Measurements from ENCODE around the gene CPTP. TPM values are rescaled to one million over a fixed set of nuclear protein-coding genes. Genes with fewer than 3 reads are reported as not detected.

The CPTP gene
- total RNA-seq, 1 donor from 2014 or later: 40.1 TPM

DNA sequence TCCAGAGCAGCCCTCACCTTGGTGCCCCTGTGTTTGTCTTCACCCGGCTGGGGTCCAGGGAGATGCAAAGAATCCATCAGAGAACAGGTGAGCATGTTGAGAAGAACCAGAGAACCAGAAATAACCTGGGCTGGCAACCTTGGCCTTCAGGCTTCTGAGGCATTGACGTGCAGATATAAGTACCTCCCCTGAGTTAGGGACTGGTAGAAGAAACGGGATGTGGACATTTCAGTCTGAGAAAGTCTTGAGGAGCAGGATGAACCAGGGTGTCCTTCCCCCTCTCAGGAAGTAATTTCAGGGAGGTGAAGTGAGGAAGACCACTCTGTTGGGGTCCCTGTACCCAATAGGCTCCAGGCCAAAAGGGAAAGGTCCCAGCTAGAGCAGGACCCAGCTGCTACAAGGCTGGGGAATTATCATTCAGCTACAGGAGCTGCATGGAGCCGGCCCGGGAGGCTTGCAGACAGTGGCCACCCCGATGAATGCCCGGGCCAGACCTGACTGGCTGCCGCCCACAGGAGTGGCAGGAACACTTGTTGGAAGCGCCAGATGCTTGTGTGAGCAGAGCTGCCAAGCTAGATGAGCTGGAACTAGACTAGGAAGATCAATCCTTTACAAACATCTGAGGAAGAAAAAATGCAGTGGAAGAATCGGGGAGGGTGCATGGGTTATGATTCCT lies 52.1 kb downstream of the CPTP start:
- no peak overlapping the region for H3K4me3 ChIP-seq (ENCODE audit: low read depth, low read length)
- DNase-seq (ENCODE audit: low read depth): no peak
- TF ChIP-seq, protein P1, sequence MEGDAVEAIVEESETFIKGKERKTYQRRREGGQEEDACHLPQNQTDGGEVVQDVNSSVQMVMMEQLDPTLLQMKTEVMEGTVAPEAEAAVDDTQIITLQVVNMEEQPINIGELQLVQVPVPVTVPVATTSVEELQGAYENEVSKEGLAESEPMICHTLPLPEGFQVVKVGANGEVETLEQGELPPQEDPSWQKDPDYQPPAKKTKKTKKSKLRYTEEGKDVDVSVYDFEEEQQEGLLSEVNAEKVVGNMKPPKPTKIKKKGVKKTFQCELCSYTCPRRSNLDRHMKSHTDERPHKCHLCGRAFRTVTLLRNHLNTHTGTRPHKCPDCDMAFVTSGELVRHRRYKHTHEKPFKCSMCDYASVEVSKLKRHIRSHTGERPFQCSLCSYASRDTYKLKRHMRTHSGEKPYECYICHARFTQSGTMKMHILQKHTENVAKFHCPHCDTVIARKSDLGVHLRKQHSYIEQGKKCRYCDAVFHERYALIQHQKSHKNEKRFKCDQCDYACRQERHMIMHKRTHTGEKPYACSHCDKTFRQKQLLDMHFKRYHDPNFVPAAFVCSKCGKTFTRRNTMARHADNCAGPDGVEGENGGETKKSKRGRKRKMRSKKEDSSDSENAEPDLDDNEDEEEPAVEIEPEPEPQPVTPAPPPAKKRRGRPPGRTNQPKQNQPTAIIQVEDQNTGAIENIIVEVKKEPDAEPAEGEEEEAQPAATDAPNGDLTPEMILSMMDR (conservative IDR thresholded peaks at IDR 0.05; ENCODE audit: low read depth, low read length): no peak

DNA sequence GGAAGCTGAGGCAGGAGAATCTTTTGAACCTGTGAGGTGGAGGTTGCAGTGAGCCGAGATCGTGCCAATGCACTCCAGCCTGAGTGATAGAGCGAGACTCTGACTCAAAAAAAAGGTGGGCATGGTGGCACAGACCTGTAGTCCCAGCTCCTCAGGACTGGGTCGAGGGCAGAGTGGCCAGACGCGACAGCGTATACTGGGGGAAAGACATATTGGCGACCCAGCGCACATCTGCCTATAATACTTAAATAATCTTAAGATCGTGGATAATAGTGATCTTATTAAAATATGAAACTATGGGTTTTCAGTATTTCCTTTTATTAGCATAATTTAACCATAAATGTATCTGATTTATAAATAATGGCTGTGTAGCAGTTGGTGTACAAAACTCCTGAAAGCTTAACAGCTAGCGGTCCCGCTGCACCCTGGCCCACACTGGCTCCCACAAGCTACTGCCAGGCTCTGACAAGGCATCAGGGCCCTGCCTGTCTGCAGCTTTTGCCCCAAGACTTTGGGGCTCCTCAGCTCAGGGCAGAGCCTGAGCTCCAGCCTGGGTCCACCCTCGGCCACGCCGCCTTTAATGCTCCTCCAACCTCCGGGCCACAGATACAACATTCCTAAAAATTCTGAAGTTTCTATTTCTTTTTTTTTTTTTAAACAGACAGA lies 53.1 kb downstream of the CPTP start:
- TF ChIP-seq, protein P1 (conservative IDR thresholded peaks at IDR 0.05; ENCODE audit: low read depth, low read length): no peak
- DNase-seq (ENCODE audit: low read depth): no peak
- no peak overlapping the region for H3K4me3 ChIP-seq (ENCODE audit: low read depth, low read length)

Other genes starting within 250 kb of the CPTP start
- gene C1orf159, start 208.7 kb upstream of the CPTP start, total RNA-seq: 20.2 and 24.9 TPM in 2 replicates
- gene TTLL10, start 150.9 kb upstream of the CPTP start, total RNA-seq: not detected in 2 replicates
- gene TNFRSF18, start 118.2 kb upstream of the CPTP start, total RNA-seq: 0.65 and 3.1 TPM in 2 replicates
- gene TNFRSF4, start 110.6 kb upstream of the CPTP start, total RNA-seq: 0.36 and 0.40 TPM in 2 replicates
- gene SDF4, start 92.8 kb upstream of the CPTP start, total RNA-seq: 149 and 156 TPM in 2 replicates
- gene B3GALT6, start 92.6 kb upstream of the CPTP start, total RNA-seq: 34.1 and 36.6 TPM in 2 replicates
- 1.7 and 5.1 TPM in 2 replicates for gene C1QTNF12, start 78.1 kb upstream of the CPTP start, total RNA-seq
- 49.3 and 84.1 TPM in 2 replicates for gene UBE2J2, start 50.9 kb upstream of the CPTP start, total RNA-seq
- gene SCNN1D, start 44.4 kb upstream of the CPTP start, total RNA-seq: 0.14 and 1.5 TPM in 2 replicates
- 21.8 and 29.1 TPM in 2 replicates for gene ACAP3, start 16.9 kb upstream of the CPTP start, total RNA-seq
- 46.5 and 92.7 TPM in 2 replicates for gene PUSL1, start 16.2 kb upstream of the CPTP start, total RNA-seq
- gene INTS11, start 142 bp upstream of the CPTP start, total RNA-seq: 58.7 and 118 TPM in 2 replicates
- not detected in 2 replicates for gene TAS1R3, start 6.5 kb downstream of the CPTP start, total RNA-seq
- gene DVL1, start 24.6 kb downstream of the CPTP start, total RNA-seq: 78.6 and 113 TPM in 2 replicates
- gene MXRA8, start 33.8 kb downstream of the CPTP start, total RNA-seq: 43.2 and 137 TPM in 2 replicates
- 258 and 347 TPM in 2 replicates for gene AURKAIP1, start 50.4 kb downstream of the CPTP start, total RNA-seq
- 47.3 and 96.3 TPM in 2 replicates for gene CCNL2, start 74.5 kb downstream of the CPTP start, total RNA-seq
- gene MRPL20, start 82.5 kb downstream of the CPTP start, total RNA-seq: 150 and 246 TPM in 2 replicates
- gene ANKRD65, start 96.5 kb downstream of the CPTP start, total RNA-seq: 2.7 and 4.0 TPM in 2 replicates
- 41.6 and 56.3 TPM in 2 replicates for gene VWA1, start 110.9 kb downstream of the CPTP start, total RNA-seq
- gene ATAD3C, start 124.9 kb downstream of the CPTP start, total RNA-seq: under 0.01 and 0.36 TPM in 2 replicates
- 42.8 and 91.2 TPM in 2 replicates for gene ATAD3B, start 147.0 kb downstream of the CPTP start, total RNA-seq
- 52.6 and 110 TPM in 2 replicates for gene ATAD3A, start 187.4 kb downstream of the CPTP start, total RNA-seq
- gene TMEM240, start 215.8 kb downstream of the CPTP start, total RNA-seq: 1.6 and 1.7 TPM in 2 replicates

Measured in epithelial cell of proximal tubule (primary cell).